Renal cortical epithelial cell (primary cell): ENCODE data around the gene BNIP5. TPM values are rescaled to one million over a fixed set of nuclear protein-coding genes. Genes with fewer than 3 reads are reported as not detected.
"Not testable (repeated sequence)": the region's sequence is repeated elsewhere in the genome, so short reads cannot be mapped to it uniquely, and the experiment has no call there.

Experiments
- DNase-seq: peaks from one replicate; pipeline ENCODE4 v3.0.0-alpha.2; 2011; ENCODE audit warnings: low read depth
- total RNA-seq: library from RNA; depleted of rRNA; stranded (reverse); fragments of >200 nt; gene quantifications from 2 replicates; pipeline ENCODE4 v1.2.3, GENCODE V29; 2014

Gene BNIP5
- total RNA-seq, 1 donor from 2014 or later, result not detected

GRCh38 chr6:36343109-36343680 lies 6.5 kb upstream of the BNIP5 start:
- DNase-seq, result no peak

DNA sequence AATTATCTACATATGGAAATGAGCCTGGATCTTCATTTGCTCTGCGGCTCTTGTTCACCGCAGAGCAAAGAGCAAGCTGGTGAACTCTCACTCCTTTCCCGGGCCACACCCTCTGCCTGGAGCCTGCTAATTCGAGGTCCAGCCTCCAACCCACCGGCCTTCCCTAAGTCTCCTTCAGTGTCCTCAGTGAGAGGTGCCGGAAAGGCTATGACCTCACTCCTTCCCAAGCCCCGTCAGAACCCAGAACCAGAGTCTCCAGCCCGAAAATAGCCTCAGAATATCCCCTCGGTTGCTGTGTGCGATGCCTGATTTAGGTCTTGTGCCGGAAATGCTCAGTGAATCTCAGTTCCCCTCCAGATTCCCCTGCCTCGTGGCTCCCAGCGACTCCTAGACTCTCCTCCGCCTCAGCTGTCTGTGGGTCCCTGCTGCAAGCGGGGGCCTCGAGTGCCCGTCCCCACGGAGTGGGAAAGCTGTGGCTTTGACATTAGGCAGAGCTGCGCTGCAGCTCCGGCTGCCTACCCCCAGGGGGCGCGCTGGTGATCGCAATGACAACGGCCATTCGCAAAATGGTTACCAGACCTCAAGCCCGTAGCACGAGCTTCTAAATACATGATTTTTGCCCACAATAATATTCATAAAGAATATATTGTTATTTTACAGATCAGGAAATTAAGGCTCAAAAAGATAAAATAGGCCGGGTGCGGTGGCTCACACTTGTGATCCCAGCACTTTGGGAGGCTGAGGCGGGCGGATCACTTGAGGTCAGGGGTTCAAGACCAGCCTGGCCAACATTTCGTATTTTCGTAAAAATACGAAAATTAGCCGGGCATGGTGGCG lies 4.1 kb upstream of the BNIP5 start:
- peak; percentile 43 for DNase-seq

DNA sequence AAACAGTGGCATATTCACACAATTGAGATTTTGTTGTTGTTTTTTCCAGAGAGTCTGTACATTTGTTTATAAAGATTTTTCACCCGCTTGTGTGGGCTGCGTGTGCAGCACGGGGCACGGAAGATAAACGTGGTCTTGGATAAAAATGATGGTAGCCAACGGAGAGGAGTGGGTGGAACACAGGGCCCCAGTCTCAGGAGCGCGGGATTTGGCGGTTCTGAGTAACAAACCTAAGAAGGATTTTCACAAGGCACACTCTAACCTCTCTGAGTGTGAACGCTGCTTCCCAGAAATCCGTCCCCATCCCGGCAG lies 3.6 kb upstream of the BNIP5 start:
- DNase-seq, result no peak

- no peak for DNase-seq
Measured at GRCh38 chr6:36339146-36339545, 2.5 kb upstream of the BNIP5 start.

GRCh38 chr6:36338223-36338622 lies 1.5 kb upstream of the BNIP5 start:
- not testable (repeated sequence) for DNase-seq

- DNase-seq, result no peak
Measured at GRCh38 chr6:36337814-36338213, 1.1 kb upstream of the BNIP5 start.

DNA sequence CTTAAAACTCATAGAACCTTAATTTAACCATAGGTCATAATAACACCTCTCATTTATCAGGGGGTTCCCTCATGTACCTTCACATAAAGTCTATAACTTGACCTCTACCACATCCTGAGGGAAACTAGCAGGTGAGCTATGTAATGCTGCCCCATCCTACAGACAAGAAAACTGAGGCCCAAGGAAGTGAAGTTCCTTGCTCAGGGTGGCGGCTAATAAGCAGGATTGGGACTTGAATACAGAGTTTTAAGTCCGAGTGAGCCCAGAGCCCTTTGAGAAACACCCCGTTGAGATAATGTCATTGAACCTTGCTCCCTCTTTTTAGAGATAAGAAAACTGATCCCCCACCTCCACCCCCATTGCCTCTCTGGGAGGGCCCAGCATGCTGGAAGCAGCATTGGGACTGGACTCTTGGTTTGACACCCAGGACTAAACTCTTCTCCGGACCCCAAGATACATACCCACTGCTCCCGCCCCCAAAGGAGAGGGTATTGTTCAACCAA lies 429 bp downstream of the BNIP5 start:
- no peak for DNase-seq

DNA sequence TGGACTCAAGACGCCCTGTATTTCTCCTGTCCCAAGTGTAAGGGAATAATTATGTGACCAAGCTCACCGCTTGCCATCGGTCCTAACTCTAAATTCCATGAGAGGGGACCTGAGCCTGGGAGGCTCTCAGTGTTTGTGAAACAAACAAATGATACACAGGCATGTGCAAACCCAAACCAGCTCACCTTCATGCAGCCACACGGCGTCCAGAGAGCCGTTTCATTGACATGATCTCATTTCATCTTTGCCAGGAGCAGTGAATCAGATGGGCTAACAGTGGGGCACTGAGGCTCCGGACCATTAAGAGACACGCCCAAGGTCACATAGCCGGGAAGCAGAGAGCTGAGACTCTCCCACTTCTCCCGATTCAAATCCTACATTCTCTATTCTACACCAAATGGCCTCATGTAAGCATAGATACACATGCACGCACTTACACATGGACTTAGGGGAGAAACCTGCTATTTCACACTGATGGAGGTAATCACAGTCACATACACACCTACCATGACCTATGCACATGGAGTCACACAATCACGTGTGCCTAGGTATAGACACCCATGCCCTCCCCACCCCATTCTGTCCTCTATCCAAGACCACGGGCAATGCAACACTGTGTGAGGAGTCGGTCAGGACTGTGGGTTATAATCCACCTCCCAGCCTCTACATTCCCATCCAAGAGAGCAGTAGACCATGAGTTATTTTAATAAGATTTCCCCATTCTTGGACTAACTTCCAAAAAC lies 1.1 kb downstream of the BNIP5 start:
- DNase-seq, result no peak

GRCh38 chr6:36334832-36335459 lies 1.7 kb downstream of the BNIP5 start:
- peak; percentile 38 for DNase-seq

DNA sequence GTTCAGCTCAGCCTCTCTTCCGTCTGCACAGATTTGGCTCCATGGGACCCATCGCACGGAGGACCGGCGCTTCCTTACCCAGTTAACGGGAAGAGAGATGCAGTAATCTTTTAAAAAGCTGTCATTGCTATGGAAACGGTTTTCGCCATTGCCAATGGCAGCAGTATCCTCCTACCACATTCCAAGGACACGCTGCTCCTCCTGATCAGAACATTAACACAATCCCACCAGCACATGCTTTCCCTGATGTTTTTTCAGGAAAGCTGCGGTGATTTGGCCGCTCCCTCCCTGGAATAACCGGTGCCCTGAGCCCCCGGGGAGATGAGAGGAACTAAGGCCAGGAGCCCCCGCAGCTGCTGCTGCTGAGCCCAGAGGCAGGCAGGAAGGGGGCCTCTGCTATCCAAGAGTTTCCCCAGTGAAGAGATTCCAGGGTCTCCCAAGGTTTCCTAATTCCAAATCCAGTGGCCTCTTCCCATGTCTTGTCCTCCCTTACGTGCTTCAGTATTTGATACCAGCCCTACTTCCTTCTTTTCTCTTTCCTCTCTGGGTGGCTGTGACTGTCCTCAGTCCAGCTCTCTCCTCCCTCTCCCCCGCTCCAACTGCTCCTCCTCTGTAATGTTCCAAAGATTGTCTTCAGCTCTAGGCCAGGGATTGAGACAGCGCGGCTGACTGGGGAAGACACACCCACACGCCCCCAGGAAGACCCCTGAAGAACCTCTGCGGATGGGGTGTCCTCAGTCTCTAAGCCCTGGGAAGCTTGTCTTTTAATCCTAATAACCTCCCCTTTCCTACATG lies 2.6 kb downstream of the BNIP5 start:
- DNase-seq, result no peak

GRCh38 chr6:36333171-36333895 lies 3.4 kb downstream of the BNIP5 start:
- DNase-seq, result no peak

DNA sequence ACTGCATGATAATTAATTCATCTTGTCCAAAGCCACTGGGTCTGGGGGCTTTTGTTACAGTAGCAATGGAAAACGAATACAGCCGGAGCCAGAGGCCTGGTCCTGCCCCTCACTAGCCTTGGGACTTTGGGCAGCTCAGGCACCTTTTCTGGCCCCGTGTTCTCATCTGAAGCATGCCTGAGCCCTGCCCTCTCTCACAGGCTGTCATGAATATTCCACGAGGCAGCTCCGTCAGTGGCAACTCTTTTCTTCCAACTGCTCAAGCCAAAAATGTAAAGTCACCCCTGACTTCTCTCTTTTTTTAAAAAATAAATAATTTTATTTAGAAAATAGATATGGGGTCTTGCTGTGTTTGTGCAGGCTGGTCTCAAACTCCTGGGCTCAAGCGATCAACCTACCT lies 5.3 kb downstream of the BNIP5 start:
- DNase-seq, result no peak

GRCh38 chr6:36330366-36330765 lies 6.3 kb downstream of the BNIP5 start:
- DNase-seq, result no peak

- DNase-seq, result no peak
Measured at GRCh38 chr6:36329798-36330291, 6.8 kb downstream of the BNIP5 start.

DNA sequence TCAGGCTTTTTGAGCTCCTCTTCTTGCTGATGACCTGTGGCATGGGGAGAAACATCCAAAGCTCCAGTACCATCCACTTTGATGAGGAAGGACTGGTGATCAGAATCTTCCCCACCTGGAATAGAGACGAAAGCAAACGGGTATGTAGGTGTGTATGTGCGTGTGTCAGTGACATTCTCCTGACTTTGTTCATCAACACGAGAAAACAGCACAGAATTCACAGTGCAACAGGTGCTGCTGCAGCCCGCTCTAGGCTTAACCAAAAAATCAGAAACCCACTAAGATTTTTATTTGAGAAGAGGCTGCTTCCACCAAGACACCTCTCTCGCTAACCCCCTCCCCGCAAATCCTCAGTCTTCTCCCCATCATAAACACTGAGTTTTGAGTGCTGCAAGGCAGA lies 8.1 kb downstream of the BNIP5 start:
- no peak for DNase-seq

DNA sequence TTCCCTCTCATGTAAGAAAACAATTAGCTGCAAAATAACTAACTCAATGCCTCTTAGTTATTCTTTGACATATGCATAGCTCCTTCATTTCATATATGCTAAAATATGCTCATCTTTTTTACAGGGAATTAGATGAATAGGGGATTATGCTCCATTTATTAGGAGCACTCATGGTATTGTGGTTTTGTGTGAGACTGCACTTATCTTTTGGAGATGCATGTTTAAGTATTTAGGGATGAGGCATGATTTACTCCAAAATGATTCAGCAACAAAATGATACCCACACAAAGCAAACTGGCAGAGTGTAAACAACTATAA lies 8.8 kb downstream of the BNIP5 start:
- DNase-seq, result no peak

- no peak for DNase-seq
Measured at GRCh38 chr6:36327226-36327918, 9.3 kb downstream of the BNIP5 start.

GRCh38 chr6:36326356-36326995 lies 10.2 kb downstream of the BNIP5 start:
- DNase-seq, result no peak

DNA sequence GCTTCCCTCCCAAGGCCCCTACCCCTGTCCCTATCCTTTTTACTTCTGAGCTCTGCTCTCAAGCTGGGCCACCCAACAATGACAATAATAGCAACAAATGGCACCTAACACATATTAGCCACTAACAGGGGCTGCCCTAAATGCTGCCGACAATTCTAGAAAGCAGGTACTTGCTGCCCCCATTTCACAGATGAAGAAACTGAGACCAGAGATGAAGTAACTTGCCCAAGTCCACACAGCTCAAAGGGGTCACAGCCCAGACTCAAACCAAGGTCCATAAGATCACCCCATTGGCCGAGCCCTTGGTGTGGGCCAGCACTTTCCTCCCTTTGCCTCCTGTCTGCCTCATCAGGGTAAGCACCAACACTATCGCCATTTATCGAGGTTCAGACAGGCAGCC lies 12.0 kb downstream of the BNIP5 start:
- no peak for DNase-seq

DNA sequence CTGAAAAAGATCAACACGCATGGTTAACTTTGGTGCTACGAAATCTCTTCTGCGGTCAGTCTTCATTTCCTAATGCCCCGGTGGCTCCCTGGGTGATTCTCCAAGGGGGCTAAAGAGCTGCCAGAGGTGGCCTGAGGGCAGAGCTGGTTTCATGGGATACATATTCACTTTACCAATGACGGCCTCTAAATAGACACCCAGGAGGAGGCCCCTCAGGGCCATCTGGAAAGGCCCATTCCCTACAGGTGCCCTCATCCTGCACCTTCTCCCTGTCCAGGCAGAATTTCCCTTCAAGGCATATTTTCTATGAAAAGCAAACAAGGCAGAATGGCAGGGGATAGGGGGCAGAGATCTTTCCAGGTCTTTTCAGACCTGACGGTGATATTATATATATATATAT lies 12.5 kb downstream of the BNIP5 start:
- no peak for DNase-seq
